ENCODE measurements around the gene KRT86.
"Not testable (repeated sequence)": the region's sequence is repeated elsewhere in the genome, so short reads cannot be mapped to it uniquely, and the experiment has no call there.

KRT86 gene

DNA sequence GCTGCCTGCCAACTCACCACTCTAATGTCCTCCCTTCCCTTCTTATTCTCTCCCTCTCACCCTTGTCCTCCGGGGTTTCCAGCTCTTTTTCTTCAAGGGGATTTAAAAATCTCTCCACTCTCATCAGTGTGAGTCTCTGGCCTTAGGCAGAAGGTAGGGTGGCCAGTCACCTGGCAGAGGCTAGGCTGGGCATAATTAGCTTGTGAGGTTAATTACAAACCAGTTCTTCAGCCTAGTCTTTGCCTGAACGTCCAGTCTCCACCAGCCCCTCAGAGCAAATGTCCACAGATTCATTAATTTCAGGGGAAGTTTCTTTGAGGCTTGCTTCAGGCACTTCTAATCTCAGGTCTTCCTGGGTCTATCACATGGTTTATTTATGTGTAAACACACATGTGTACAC, 34.7 kb upstream of the KRT86 start:
- DNase-seq, result no peak

DNA sequence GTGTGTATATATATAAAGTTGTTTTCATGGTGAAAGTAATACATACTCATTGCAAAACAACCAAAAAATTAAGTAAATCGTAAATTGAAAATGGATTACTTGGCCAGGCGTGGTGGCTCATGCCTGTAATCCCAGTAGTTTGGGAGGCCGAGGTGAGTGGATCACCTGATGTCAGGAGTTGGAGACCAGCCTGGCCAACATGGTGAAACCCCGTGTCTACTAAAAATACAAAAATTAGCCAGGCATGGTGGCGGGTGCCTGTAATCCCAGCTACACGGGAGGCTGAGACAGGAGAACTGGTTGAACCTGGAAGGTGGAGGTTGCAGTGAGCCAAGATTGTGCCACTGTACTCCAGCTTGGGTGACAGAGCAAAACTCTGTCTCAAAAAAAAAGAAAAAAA, 34.2 kb upstream of the KRT86 start:
- DNase-seq, result not testable (repeated sequence)

DNA sequence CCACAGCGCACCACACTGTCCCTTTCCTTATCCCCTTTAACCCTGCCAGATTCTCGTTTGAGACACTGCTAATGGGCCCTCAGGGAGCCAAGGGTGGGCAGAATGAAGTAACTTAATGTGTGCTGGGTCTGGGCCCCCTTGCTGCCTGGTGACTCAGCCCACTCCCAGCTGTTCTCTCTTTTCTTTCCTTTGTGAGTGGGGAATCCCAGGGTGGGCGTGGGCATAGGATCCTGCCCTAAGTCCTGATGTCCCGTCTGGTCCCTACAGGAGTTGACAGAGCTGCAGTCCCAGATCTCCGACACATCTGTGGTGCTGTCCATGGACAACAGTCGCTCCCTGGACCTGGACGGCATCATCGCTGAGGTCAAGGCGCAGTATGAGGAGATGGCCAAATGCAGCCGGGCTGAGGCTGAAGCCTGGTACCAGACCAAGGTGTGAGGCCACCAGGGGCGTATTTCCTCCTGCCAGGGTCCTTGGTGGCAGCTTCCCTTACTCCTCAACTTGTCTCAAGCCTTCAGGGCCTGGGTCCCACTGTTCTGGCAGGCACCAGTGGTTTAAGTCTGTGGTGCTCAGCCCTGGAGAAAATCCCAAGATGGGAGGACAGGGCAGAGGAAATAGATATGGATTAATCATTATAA, 33.1 kb upstream of the KRT86 start:
- no peak for DNase-seq

DNA sequence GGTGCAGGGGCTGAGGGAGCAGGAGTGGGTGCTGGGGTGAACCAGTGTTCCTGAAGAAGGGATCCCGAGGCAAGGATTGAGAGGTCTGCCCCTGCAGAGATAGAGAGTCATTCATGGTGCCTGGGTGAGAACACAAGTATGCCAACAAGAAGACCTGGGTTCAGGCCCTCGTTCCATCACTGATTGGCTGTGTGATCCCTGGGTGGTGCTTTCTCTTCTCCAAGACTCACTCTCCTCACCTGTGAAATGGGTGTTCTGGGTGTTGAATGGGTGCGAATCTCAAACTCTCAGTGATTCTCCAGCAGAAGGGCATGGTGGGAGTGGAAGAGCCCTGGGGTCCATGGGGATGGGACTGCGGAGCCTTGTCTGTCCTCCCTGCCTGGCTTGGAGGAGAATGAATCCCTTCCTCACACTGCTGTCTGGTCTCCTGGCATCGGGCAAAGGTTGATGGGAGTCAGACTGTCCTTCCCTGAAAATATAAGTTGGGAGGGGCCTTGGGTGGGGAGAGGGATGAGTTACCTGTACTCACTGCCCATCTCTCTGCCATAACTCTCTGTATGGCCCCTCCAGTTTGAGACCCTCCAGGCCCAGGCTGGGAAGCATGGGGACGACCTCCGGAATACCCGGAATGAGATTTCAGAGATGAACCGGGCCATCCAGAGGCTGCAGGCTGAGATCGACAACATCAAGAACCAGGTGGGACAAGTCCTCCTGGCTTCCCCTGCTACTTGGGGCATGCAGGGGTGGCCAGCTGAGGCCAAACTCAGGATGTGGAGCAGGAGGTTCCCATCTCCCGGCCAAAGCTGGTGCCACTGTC, 31.8 kb upstream of the KRT86 start:
- DNase-seq, result no peak

DNA sequence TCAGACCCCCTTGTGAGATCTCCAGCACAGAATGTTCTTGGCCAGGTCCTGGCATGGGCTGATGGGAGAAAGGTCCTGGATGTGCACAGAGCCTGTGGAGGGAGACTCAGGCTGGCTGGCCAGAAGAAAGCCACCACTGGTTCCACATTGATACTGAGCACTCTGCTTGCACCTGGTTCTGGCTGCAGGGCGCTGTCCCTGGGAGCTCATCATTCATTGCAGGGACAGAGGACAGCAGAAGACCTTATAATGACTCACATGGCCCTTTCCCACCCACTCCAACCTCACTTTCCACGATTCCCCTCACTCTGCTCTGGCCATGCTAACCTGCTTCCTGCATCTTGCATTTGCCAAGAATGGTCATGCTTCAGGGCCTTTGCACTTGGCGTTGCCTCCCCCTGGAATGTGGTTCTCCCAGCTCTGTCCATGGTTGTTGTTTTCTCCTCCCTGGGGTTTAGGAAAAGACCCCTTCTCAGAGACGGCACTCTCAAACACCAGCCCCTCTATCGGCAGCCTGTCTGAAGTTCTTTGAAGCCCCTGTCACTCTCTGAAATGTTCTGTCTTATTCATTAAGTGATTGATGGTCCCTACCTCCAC, 31.1 kb upstream of the KRT86 start:
- DNase-seq, result no peak

DNA sequence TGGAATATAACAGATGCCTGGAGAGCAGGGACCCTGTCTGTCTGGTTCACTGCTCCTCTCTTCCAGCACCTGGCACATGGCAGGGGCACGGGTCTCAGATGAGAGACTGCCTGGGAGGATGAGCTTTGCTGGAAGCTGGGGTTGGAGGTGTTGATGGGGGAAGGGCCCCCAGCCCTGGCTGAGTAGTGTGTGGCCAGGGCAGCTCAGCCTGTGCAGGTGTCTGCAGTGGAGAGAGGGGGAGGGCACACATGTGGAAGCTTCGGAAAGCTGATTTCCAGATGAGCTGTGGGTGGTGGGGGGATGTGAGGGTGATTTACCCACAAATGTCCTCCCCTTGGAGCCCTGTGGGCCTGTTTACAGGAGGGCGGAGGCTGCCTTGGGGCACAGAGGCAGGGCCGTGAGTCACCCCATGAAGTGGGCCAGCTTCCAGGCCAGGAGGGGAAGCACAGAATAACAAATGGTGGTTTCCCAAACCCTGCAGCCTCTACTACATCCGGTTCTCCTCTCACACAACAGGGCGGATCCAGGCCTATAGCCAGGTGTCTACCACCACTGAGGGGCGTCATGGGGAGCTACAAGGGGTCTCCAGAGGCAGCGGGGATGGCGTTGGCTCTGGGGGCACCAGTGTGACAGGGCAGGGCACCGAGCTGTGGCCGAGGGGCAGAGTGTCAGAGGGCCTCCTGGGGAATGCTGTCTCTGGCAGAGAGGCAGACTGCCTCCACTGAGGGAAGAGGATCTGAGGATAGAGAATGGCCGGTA, 30.4 kb upstream of the KRT86 start:
- DNase-seq, result peak; percentile 24

DNA sequence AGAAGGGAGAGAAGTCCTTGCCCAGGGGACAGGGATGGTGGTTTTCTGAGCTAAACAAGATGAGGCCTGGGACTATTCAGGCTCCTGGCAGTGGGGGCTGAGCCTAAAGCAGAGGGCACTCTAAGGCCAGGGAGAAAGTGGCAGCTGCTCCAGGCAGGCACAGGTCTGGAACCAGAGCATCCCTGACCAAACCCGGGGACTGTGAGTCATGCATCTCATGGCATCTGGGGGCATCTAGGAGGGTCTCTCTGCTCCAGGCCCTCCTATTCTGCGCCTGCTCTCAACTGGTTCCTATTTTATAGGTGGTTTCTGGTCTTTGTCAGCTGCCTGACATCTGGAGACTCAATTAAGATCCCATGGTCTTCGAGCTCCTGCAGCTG, 29.8 kb upstream of the KRT86 start:
- DNase-seq, result no peak

DNA sequence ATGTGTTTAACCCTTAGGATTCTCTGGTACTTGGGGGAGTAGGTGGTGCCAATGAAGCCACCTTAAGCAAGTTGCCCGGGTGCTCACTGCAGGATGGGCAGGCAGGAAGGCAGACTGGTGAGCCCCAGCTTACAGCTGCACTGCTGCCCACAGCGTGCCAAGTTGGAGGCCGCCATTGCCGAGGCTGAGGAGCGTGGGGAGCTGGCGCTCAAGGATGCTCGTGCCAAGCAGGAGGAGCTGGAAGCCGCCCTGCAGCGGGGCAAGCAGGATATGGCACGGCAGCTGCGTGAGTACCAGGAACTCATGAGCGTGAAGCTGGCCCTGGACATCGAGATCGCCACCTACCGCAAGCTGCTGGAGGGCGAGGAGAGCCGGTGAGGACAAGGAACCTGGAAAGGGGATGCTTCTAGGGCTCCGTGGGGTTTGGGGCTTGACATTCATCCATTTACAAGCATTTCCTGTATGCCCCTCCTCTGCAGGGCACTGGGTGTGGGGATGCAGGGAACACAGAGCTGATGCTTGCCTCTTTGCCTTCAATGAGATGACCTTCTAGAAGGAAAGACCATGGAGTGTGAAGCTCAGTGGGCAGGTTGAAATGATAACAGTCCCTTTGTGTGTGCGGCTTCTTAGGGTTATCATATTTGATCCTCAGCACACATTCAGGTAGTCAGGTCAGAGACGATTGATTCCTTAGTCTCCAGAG, 29.0 kb upstream of the KRT86 start:
- DNase-seq, result no peak

DNA sequence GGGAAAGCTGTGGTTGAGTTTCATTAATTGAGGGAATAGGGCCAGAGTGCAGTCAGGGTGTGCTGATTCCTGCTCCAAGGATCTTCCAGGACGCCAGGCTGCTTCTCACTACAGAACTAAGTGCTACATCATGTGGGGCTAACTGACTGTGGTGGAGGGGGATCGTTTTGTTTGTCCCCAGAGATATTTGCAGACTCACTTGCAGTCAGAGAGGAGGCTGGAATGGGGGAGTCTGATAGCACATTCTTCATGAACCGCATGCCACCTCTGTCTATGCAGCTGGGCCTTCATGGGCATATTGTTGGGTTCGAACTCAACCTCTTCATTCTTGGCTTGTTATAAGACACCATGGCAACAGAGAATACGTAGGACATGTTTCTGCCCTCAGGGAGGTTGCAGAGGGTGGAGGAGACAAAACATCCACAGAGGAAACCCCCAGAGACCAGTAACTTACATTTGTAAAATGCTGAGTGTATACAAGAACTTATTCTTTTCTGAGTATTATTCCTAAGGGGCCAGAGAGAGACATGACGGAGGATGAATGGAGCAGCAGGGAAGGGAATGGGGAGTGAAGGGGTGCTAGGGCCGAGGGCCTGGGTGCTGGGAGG, 28.4 kb upstream of the KRT86 start:
- no peak for DNase-seq

DNA sequence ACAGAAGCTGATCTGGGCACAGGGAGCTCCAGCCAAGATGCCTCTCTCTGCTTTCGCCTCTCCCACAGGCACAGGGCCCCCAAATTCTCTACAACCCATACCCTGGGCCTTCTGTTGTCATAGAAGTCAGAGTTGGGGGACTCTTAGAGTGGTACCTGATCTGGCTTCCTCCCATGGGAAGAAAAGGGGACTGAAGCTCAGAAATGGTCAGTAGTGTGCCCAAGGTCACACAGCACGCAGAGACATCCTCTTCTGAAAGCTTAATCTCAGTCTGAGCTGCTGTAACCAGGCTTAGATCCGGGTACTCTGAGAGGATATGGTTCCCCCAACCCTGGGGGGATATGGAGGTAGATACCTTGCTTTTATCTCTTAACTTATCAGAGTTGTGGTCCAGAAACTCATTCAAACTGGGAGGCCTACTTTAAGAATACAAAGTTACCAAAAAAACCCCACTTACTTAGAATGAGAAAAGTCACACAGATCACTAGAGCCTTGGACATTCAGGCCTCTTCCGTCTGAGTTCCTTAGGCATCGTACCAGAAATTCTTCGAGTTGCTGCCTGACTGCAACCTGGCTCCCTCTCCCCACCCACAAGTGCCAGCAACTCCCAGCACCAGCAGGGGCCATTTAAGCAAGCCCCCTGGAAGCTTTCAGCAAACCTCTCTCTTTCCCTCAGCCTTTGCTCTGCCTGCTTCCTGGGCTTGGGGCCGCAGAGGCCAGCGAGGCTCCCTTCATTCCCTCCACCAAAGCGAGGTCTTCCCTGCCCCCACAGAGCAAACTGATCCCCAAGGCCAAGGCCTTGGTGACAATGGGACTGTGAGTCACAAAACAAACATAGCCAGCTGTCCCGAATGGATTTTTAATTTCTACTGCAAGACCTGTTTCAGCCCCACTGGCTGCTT, 27.5 kb upstream of the KRT86 start:
- DNase-seq, result no peak

DNA sequence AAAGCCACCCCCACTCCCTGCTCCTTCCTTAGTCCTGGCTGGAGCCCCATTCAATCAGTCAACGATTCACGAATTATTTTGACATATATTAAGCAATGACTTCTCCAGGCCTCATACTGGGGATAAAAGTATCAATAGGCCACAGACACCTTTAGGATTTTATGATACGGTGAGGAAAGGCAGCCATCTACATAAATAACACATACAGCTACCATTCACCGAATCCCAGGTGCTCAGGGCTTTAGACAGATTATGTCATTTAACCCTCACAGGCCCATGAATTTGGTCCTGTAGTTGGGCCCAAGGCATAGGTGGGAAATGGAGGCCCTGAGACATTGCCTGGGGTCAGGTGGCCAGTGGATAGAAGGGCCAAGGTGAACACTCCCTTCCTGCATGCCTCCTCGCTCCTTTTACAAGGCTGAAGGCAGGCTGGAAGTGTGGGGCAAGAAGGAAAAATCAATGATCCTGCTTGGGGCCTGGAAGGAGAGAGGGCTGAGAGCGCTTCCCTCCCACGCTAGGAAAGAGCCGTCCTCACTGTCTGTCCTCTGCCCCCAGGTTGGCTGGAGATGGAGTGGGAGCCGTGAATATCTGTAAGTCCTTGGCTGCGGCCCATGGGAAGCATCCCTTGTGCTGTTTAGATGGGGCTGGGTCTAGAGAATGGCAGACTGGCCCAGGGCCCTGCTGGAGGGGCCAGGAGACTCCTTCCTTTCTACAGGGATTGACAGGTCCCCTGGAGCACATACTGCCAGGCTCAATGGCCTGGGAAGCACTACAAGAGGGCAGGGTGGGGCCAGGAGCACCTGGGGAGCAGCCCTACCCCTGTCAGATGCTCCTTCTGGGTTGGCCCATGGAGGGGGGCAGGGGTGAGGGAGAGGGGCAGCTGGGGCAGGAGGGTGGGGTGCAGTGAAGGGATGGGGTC, 26.6 kb upstream of the KRT86 start:
- no peak for DNase-seq

DNA sequence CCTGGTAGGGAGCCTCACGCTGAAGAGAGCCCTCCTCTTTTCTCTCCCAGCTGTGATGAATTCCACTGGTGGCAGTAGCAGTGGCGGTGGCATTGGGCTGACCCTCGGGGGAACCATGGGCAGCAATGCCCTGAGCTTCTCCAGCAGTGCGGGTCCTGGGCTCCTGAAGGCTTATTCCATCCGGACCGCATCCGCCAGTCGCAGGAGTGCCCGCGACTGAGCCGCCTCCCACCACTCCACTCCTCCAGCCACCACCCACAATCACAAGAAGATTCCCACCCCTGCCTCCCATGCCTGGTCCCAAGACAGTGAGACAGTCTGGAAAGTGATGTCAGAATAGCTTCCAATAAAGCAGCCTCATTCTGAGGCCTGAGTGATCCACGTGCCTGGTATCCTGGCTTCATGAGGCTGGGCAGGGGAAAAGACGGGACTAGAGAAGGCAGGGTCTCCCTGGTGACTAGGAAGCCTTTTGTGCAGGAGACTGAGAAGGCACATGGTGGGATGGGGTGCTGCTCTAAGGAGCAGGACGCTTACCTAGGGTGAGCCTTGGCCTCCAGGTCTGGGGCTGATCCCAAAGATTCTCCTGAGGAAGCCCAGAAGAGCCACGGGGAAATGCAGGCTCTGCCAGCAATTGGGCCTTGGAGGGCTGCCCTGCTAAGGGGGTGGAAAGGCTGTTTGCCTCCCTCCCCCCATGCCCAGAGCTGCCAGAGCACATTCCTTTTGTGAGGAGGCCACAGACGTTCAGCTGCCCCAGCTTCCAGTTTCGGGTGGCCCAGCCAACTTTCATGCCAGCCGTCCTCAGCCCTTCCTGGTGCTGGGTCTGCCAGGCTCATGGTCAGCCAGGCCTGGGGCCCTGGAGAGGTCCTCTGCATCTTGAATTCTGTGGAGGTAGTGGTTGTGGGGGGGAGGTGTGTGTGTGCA, 25.6 kb upstream of the KRT86 start:
- DNase-seq, result no peak

DNA sequence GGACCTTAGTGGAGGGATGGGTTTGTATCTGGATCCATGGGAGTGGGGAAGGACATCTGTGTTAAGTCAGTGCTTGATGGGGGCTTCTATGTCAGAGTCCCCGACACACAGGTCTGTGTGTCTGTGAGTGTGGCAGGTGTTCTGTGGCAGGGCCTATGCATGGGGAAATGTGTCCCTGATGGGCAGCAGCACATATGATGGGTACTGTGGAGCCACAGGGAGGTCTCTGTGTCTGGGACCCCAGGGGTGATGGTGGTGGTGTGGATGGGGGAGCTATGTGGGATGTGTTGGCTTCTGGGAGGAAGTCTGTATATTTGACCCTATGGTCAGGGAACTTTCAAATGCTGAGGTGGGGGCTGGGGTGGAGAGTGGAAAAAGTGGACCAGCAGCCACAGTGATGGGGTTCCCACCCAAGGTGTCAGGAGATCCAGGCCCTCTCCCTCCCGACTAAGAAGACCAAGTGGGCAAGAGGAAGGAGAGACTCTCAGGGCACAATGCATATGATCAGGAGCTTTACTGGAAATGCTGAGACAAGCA, 24.9 kb upstream of the KRT86 start:
- no peak for DNase-seq

DNA sequence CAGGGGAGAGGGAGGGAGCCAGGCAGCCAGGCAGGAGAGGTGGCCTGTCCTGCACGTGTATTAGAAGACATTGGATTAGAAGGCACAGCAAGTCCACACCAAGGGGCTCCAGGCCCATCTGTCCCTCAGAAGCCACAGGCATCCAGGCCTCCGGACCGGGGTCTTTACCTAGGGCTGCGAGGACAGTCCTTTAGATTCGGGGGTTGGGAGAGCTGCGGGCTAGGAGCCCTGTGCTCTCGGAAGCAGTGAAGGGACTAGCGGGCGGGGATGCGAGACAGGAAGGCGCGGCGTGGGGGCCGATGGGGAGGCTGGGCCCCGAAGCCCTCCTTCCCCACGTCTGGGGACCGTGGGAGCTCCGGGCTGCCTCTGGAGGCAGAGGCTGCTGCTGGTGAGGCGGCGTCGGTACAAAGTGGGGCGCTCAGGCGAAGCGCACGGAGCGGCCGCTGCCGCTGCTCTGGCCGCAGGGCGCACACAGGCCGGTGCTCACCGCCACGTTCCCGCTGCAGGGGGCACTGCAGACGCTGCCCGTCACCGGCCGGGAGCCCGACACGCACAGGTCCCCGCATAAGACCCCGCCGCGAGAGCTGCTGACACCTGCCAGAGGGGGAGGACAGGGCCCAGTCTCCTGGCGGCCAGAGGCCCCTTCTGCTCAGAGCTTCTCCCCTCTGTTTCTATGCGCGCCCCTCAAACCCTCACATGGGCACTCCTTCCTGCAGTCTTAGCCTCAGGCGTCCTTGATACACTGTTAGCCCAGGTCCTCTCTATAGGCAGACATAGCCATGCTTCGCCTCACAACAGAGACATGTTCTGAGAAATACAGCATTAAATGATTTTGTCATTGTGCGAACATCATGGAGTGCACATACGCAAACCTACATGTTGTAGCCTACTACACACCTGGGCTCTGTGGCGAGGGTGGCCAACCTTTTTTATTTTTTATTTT, 24.1 kb upstream of the KRT86 start:
- no peak for DNase-seq

DNA sequence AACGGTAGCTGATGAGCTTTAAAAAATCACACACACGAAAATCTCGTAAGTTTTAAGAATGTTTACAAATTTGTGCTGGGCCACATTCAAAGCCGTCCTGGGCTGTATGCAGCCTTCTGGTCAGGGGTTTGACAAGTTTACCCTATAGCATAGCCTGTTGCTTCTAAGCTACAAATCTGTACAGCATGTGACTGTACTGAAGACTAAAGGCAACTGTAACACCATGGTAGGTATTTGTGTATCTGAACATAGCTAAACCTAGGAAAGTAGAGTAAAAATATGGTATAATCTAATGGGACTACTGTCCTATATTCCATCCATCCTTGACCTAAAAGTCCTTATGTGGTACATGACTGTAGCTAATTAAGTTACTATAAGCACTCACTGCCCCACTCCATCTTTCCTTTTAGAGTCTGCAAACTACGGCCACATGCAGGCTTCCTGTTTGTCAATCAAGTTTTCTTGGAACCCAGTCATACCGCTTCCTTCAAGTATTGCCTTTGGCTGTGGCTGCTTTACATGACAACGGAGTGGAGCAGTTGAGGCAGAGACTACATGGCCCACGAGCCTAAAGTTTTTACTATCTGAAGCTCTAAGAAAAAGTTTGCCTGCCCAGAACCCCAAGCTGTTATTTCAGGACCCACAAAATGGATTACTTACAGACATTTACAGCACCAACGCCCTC, 22.9 kb upstream of the KRT86 start:
- no peak for DNase-seq

DNA sequence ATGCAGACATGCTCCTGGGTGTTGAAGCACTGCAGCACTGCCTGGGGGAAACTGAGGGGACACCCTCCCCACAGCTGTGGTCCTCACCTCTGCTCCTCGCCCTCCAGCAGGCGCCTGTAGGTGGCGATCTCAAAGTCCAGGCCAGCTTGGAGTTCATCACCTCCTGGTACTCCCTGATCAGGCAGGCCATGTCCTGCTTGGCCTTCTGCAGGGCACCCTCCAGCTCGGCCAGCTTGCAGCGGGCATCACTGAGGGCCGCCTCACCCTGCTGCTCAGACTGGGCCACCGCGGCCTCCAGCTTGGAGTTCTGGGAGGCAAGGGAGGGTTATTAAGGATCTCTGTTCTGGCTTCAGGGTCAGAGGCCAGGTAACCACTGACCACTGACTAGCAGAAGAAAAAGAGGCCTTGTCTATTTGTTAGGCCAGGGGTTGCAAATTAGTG, 22.2 kb upstream of the KRT86 start:
- DNase-seq, result not testable (repeated sequence)

All from activated gamma-delta T cell treated with Interleukin-2 at 50 U/mL for 16 hours (primary cell).